ENCODE data around the gene CCDC70. TPM values are rescaled to one million over a fixed set of nuclear protein-coding genes. Genes with fewer than 3 reads are reported as not detected.
"Not testable (repeated sequence)": the region's sequence is repeated elsewhere in the genome, so short reads cannot be mapped to it uniquely, and the experiment has no call there.

CCDC70 gene
- not detected for total RNA-seq
- long read RNA-seq, donor 1 = 0 reads
- long read RNA-seq, donor 2 = 0 reads

DNA sequence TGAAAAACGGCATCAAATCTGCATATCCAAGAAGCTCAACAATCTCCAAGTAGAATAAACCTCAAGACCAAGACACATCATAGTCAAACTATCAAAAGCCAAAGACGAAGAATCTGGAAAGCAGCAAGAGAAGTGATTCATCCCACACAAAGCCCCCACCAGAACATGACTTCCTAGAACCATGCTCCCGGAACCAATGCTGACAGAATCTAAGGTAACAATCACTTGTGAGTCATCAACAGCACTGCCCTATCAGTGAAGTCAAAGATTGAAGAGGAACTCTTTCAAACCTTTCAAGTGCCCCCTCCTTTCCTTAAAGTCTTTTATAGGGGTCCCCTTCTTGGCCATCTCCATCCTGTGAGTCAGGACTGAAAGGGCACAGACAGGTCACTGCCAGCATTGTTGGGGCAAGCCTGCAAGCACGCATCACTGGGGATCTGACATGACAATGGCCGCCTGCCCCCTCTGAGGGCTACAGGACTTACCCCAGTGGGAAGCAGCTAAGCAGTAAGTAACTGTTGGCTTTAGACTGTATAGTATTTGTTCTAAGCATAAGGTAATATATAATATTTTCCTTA lies at the start of gene CCDC70:
Gene CCDC70 (plus strand): TSS at position 247 of the 578 bp plus-strand sequence. CDS start 3,443 bp downstream, outside the sequence.
- DNase-seq (ENCODE audit: low spot score) = no peak
- intact Hi-C loops (cut with DNase I) = no loop called here

DNA sequence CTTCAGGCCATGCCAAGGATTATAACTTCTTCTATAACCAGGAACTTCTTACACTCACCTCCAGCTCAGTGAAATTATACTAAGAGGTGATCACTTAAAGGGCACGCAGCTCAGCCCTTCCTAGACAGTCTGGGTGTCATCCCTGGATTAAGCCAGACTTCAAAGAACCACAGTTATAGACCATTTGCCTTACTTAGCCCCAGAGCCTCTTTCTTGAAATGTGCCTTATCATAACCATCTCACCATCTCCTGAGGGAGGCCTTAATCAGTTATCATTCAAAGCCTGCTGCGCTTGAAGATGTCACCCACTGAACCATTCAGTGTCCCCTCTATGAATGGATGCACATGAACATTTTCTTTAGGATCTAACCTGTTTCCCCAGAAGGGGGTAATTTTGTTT lies 47.7 kb upstream of the CCDC70 start:
- intact Hi-C loops (cut with DNase I) = no loop called here
- no peak for DNase-seq (ENCODE audit: low spot score)

DNA sequence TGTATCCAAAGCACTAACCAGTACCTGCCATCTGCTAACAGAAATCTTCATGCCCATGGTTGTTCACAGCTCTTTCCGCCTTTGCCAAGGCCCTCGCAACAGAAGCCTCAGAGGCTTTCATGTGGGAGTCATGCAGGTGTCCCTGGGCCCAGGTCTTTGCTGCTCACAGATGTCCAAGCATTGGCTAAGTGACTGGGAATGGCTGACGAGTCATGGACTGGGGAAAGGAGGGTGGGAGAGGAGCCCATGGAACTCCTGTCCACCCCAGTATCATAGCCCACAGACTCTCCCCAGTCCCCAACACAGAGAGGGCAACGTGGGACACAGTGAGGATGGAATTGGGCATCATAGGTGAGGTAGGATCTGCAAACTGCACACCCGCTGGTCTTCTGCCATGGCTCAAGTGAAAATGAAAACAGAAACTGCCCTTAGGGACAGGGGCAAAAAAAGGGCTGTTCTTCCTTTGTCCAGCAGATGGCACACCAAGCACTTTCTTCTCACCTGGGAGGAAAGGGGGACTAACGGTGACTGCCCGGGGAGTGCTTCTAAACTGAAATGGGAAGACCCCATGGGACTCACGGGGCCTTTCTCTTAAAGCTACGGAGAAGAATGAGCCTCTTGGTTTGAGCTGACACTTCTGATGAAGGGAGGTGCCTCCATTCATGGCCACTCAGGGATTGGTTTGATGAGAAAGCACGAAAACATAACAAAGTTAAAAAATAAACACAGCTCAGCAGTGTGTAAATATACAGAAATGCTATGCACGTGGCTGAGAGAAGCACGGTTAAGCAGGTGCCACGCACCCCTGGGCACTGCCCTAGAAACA lies 46.7 kb upstream of the CCDC70 start:
- intact Hi-C loops (cut with DNase I) = loop anchor here (5.0 kb wide), 1 partner anchor 312 kb away; the partner anchor contains the start of gene NEK5 (in 2 of the 2)
- no peak for DNase-seq (ENCODE audit: low spot score)

DNA sequence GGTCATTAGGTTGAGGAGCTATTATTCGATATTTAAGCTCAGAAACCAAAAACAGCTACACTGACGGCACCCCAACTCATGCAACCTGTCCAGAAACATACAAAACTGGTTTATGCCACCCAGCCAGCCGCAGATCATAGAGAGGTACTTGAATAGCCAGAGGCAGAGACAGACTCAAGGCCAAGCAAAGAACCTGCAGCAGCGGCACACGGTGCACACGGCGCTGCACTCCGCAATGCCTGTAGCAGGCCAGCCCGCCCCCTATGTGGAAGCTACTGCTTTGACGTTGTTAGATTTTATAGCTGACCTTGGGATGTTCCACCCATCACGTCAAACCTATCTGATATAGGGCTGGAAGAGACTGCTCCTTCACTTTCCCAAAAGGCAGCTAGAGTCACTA lies 45.9 kb upstream of the CCDC70 start:
- no peak for DNase-seq (ENCODE audit: low spot score)
- intact Hi-C loops (cut with DNase I) = loop anchor here (5.0 kb wide), 1 partner anchor 311 kb away; the partner anchor contains the start of gene NEK5 (in 2 of the 2)

DNA sequence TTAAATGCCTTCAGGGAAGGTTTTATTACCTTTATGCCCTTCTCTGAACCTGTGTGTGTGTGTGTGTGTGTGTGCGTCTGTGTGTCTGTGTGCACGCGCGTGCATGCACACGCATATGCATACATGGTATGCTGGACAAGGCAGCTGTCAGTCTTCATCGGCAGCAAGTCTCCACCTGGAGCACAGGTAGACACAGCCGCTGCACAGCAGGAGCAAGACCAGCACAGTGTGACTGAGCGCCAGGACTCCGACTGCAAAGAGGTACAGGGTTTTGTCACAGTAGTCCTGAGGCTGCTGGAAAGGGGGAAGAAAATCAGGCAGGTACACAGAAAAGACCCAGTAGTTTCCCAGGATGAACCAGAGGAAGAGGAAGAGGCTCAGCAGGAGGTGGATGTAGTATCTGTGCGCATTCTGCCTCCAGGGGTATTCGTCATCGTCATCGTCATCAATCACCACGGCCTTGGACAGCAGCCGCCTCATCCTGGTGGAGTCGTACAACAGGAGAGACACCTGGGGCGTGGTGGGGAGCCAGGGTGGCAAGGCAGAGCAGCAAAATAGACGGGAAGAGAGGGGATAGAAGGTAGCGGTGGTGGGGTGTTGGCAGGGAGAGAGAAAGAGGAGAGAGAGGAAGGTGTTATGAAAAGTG lies 45.0 kb upstream of the CCDC70 start:
- DNase-seq (ENCODE audit: low spot score) = no peak
- intact Hi-C loops (cut with DNase I) = loop anchor here (5.0 kb wide), 1 partner anchor 311 kb away; the partner anchor contains the start of gene NEK5 (in 2 of the 2)

DNA sequence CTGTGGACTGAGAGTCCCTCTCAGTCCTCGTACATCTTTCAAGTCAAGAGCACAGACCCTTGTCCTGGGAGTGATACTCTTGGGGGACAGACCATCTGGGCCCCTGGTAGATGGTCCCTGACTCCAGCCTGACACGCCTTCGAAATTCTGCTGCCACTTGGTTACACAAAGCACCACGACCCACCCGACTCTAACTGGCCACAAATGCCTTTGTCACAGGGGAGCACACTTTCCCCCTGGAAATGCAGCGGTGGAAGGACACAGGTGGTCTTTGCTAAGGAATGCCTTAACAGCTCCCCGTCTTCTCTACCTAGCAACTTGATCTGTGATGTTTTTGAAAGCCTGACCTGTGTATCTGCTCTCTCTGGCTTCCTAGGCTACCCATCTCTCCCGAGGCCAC lies 44.1 kb upstream of the CCDC70 start:
- DNase-seq (ENCODE audit: low spot score) = no peak
- intact Hi-C loops (cut with DNase I) = loop anchor here (5.0 kb wide), 1 partner anchor 310 kb away; the partner anchor contains the start of gene NEK5 (in 2 of the 2)

- intact Hi-C loops (cut with DNase I) = loop anchor here (5.0 kb wide), 1 partner anchor 309 kb away; the partner anchor contains the start of gene NEK5 (in 2 of the 2)
- no peak for DNase-seq (ENCODE audit: low spot score)
Measured at GRCh38 chr13:51818276-51818675, 43.5 kb upstream of the CCDC70 start.

- intact Hi-C loops (cut with DNase I) = loop anchor here (5.0 kb wide), 1 partner anchor 308 kb away; the partner anchor contains the start of gene NEK5 (in 2 of the 2)
Measured at GRCh38 chr13:51818781-51819511, 42.8 kb upstream of the CCDC70 start.

DNA sequence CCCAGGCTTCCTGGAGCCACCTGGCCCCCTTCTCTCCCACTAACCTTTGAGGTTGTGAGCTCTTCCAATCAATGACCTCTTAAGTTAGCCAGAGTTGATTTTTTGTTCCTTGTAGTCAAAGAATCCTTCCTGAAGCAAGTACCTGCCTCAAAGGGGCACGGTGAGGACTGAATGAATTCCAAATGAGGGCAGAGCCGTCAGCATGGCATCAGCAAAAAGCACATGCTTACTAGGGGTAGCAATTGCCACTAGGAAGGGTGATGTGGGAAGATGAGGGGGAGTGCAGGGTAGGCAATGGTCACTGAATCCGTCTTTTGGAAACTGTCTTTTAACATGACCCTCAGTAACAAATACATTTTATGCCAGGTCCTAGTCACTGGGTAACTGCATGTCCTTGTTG lies 42.2 kb upstream of the CCDC70 start:
- intact Hi-C loops (cut with DNase I) = loop anchor here (5.0 kb wide), 1 partner anchor 308 kb away; the partner anchor contains the start of gene NEK5 (in 2 of the 2)
- no peak for DNase-seq (ENCODE audit: low spot score)

More at GRCh38 chr13:51818781-51819511, 42.8 kb upstream of the CCDC70 start:
- no peak for DNase-seq (ENCODE audit: low spot score)

- intact Hi-C loops (cut with DNase I) = no loop called here
- DNase-seq (ENCODE audit: low spot score) = no peak
Measured at GRCh38 chr13:51820016-51820597, 41.7 kb upstream of the CCDC70 start.

DNA sequence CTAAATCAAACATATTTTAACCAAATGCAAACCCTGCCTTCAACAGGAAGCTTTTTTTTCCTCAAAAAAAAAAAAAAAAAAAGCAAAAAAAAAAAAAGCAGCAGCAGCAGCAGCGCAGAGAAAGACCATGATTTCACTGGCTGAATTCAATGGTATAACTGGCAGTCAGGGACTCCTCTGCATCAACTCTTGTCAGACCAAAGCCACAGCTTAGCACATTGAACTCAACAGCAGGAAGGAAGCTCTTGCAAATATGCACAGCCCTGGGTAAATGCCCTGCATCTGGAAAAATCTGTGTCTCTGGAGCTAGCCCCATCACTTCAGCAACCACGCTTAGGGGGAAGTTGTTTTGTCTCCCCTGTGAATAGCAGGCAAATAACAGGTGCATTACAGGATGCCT lies 40.2 kb upstream of the CCDC70 start:
- intact Hi-C loops (cut with DNase I) = no loop called here
- DNase-seq (ENCODE audit: low spot score) = no peak

DNA sequence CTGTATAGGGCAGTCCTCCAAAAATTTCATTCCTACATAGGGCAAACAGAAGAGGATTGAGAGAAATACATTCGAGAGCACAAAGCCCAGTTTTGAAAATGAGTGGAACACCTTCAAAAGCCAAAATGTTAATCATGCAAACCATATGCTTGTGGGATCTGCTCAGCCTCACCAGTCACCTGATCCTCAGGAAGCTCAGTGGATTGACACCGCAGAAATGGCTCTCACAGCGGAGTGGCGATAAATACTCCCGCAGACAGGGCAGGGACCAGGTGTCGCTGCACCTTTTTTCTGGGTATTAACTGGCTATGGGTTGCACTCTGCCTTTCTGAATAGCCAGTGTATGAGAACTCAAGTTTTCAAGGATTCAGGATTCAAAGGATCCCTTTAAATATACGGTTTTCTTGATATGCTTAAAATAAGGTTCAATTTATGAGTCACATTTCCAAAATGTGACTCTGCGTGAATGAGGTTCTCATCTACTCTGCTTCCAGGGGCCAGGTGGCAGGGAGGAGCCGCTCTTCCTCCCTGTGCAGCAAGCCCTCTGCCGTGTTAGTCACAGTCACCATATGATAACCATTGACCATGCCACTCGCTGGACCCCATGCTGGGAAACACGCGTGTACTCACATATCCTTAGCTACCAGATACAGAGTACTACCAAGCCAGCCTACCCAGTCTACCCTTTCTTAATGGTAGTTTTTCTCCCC lies 39.5 kb upstream of the CCDC70 start:
- intact Hi-C loops (cut with DNase I) = no loop called here
- DNase-seq (ENCODE audit: low spot score) = no peak

DNA sequence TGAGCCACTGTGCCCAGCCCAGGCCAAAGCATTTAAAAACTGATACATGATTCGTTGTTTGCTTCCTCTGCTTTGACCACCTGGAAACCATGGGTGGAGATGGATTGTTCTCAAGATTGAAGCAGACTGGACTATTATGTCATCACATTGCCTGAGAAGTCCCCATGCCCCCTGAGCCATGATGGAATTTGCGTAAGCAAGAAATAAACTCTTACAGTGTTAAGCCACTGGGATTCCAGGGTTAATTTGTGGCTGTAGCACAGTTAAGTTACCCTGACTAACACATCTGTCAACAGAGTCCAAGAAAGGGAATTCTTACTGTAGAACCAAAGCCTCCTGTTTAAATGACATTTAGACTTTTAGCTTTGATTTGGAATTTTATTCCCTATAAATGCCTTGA lies 38.4 kb upstream of the CCDC70 start:
- no peak for DNase-seq (ENCODE audit: low spot score)
- intact Hi-C loops (cut with DNase I) = no loop called here

DNA sequence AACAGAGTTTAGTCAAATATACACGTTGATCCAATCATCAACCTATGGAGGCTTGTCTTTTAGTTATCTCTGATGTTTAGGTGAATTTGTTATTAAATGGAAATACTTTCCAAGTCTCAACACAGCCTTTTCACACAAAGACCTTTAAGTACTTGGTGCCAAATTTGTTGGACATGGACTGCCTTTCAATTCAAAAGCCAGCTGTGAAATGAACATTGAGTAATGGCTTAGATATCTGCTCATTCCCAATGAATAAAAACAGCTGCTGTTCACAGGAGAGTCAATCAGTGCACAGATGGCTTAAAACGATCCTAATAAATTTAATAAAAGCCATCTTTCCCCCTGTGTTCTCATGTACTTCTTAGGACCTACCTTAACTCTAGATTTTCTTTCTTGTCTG lies 37.9 kb upstream of the CCDC70 start:
- intact Hi-C loops (cut with DNase I) = no loop called here

DNA sequence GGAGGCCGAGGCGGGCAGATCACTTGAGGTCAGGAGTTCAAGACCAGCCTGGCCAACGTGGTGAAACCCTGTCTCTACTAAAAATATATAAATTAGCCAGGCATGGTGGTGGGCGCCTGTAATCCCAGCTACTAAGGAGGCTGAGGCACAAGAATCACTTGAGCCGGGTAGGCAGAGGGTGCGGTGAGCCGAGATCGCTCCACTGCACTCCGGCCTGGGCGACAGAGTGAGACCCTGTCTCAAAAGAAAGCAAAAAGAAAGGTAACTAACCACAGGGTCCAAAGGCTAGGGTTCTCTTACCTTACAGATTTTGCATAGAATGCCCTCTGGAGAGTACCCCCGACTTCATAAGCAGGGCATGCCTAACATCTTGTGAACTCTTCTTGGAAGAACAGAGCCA lies 37.1 kb upstream of the CCDC70 start:
- intact Hi-C loops (cut with DNase I); DNase-seq (ENCODE audit: low spot score): not testable (repeated sequence)

More for the DNA sequence above, 37.9 kb upstream of the CCDC70 start:
- DNase-seq (ENCODE audit: low spot score) = no peak

DNA sequence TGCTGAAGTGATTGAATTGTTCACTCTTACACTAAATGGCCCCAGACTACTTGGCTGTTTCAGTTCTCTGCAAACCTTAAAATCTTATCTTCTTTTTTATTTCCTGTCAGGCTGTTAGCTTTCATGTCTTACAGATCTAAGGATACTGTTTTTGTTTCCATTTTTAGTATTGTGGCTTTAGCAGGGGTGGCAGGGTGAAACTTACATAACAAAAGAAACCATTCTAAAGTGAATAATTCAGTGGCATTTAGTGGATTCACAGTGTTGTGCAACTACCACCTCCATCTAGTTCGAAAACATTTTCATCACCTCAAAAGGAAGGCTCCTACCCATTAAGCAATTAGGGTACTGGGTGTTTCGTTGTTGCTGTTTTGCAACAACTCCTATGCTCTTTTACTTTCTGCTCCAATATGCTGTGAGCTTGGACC lies 36.6 kb upstream of the CCDC70 start:
- DNase-seq (ENCODE audit: low spot score) = no peak

DNA sequence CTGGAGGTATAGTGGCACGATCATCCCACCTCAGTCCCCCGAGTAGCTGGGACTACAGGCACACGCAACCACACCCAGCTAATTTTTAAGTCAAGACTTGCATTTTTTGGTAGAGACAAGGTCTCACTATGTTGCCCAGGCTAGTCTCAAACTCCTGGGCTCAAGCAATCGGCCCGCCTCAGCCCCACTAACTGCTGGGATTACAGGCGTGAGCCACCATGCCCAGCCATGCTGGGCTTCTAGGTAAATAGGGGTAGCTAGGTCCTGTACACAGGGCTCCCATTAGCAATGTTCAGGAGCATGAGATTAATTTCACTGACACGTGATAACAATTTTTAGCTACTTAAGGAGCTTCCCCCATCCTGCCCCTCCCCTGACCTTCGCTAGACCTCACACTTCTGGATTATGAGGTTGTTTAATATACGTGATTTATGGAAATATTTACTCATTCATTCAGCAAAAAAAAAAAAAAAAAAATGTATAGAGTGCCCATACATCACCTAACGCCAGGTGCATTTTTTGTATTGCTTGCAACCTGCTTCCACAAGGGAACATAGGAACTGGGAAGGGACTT lies 36.0 kb upstream of the CCDC70 start:
- no peak for DNase-seq (ENCODE audit: low spot score)
- intact Hi-C loops (cut with DNase I) = no loop called here

More for the DNA sequence above, 36.6 kb upstream of the CCDC70 start:
- intact Hi-C loops (cut with DNase I) = no loop called here

DNA sequence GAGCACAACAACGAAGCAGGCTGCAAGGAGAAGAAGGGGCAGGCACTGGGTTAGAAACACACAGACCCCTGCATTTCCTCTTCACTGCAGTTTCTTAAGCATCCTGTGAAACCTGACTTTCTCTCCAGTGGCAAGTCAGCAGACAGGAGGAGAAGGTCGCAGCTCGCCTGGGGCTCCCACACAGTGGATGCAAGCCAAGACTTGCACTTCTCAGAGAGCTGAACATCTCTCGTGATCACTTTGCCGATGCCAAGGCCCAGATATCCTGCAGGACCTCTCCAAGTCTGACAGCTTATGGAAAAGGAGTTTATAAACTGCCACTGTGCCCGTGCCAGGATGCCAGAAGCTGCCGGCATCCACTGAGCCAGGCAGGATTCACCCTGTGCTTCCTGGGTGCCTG lies 35.2 kb upstream of the CCDC70 start:
- intact Hi-C loops (cut with DNase I) = no loop called here
- DNase-seq (ENCODE audit: low spot score) = no peak

Measured in posterior vena cava (tissue), 2 donors.